GM13977 (cell line): ENCODE measurements around the gene MYOZ3.

Experiments used
- DNase-seq: peaks from one replicate; pipeline ENCODE4 v3.0.0; 2012; ENCODE audit warnings: low spot score
- in situ Hi-C: fragments of 300-500 bp; cut with MboI; formaldehyde crosslinking; loops from one replicate; pipeline ENCODE4 v1.12.0; 2022; ENCODE audit warnings: low sequenced_read_pairs, low pct_unique_long_range_greater_than_20kb, mixed read lengths, inconsistent platforms; ENCODE audit not compliant: unreplicated experiment
- TF ChIP-seq, protein P1 (sequence below): IDR thresholded peaks from 2 replicates; pipeline ENCODE4 v1.5.1; 2012; ENCODE audit warnings: mild to moderate bottlenecking, control low read depth; ENCODE audit not compliant: insufficient read depth; ENCODE audit errors: extremely low read depth, missing control alignments

MYOZ3 gene

DNA sequence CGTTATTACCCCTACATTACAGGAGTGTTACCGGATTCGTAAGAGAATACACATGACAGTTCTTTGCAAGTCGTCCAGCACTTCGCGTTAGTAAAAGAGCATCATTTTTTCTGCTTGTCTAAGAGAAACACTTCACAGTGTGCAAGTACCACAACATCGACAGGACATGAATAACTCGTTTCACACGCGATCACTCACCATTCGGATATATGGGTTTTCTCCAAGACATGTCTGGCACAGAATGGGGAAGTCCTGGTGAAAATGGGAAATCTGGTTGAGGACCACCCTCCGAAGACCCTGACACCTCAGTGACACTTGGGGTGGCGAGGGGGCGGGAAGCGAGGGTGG, 39.2 kb downstream of the MYOZ3 start:
- no peak for DNase-seq
- in situ Hi-C loops, result no loop called here
- TF ChIP-seq, protein P1, sequence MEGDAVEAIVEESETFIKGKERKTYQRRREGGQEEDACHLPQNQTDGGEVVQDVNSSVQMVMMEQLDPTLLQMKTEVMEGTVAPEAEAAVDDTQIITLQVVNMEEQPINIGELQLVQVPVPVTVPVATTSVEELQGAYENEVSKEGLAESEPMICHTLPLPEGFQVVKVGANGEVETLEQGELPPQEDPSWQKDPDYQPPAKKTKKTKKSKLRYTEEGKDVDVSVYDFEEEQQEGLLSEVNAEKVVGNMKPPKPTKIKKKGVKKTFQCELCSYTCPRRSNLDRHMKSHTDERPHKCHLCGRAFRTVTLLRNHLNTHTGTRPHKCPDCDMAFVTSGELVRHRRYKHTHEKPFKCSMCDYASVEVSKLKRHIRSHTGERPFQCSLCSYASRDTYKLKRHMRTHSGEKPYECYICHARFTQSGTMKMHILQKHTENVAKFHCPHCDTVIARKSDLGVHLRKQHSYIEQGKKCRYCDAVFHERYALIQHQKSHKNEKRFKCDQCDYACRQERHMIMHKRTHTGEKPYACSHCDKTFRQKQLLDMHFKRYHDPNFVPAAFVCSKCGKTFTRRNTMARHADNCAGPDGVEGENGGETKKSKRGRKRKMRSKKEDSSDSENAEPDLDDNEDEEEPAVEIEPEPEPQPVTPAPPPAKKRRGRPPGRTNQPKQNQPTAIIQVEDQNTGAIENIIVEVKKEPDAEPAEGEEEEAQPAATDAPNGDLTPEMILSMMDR, result no peak

DNA sequence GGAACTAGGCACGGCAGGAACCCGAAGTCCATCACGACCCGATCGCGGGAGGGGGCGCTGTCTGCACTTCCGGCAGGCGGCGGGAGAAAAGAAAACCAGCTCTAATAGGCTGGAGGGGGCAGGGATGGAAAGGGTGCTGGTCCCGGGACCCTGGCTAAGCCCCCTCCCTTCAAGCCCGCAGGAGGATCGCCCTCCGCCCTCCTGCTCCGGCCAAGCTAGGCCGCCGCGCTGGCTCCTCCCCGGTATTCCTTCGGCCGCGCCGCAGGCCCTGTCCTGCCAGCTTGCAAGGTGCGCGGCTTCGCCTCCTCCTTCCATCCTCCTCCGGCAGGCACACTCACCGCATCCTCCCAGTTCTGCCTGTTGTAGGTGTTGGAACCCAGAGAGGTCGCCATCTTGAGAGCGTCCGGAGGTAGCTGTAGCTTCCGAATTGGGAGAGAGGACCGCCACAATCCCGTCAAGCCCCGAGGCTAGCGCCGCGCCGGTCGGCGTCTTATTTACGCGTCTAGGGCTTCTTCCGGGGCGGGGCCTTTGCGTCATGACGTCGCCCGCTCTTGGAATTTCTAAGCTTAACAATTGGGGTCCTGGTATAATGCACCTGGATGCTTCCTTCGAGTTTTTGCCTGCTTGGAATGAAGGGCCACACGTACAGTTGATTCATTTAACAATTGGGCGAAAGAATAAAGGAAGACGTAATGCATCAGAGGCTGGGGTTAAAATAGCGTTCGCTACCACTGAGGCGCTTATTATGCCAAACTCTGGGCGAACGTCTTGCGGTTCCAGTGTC, 39.7 kb downstream of the MYOZ3 start, which contains the start of gene RBM22:
TSS of gene RBM22 (minus strand) at position 469 of the 784 bp plus-strand sequence. CDS start at position 392, 77 bp downstream.
- peak; percentile 86 for DNase-seq
- TF ChIP-seq, protein P1, result peak; percentile 68
- in situ Hi-C loops, result no loop called here

DNA sequence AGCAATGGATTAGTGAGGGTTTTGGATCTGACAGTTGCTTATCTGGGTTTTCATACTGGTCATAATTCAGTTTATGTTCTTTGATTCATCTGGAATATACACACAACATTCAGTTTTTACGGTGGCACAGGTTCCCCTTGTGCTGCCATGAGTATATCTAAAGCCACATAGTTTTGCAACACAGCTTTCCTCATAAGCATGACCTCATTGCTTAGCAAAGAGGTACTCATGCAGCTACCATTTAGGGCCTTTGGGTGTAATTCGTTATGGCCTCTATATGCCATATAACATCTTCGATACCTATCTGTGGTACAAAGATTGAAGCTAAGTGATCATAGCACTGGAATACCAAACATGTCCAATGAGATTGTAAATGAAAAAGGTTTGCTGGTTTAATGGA, 42.7 kb downstream of the MYOZ3 start:
- DNase-seq, result no peak
- TF ChIP-seq, protein P1, result no peak
- in situ Hi-C loops, result no loop called here

DNA sequence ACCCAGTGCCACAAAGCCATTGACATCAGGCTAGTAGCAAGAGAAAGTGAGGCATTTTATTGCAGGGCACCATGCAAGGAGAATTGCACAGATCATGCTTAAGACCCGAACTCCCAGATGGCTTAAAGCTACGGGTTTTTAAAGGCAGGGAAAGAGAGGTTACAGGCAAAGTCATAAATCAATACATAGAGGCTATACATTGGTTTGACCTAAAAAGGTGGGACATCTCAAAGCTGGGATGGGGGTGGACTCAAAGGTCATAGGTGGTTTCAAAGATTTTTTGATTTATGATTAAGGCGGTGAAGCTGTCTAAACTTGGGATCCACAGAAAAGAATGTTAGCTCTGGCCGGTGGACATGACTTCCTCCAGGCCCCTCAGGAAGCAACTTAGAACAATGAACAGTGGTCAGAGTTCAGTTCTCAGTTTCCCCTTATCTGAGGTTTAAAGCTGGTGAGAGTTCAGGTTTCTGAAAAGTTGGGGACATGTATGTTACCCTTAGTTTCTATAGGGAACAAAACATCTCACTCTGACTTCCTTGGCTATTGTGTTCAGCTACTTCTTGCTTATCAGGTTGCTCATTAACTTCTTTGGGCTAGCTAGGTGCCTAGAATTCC, 45.8 kb downstream of the MYOZ3 start:
- TF ChIP-seq, protein P1, result no peak
- DNase-seq, result no peak
- in situ Hi-C loops, result no loop called here

DNA sequence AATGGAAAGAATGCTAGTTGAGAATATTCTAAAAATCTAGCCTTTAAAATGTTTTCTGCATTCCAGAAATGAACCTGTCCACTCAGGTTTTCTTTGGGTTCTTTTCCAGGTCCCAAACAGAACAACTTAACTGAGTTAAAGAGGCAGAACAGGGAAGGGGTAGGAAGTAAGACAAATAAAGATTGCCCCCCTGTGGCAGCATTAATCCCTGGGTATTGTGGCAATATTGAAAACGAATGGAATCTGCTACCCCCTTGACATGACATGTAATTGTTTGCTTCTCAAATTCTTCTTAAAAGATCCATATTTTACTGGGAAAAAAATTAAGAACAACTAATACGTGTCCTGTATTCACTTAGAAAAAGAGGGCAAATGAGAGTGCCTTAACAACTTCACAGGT, 49.1 kb downstream of the MYOZ3 start:
- DNase-seq, result no peak
- in situ Hi-C loops, result no loop called here
- TF ChIP-seq, protein P1, result no peak

DNA sequence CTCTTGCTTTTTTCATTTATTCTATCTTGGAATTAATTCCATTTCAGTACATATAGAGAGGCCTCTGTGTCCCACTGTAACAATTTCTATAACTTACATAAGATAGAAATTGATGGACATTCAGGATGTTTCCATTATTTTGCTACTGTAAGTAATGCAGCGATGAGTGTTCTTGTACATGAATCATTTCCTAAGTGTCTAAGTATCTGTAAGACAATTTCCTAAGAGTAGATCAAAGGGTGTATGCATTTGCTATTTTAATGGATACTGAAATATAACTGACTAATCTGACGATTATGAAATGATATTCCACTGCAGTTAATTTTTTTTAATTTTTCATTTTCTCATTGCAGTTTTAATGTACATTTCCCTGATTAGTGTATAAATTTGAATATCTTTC, 62.8 kb downstream of the MYOZ3 start:
- TF ChIP-seq, protein P1, result no peak

More for the DNA sequence above, 62.8 kb downstream of the MYOZ3 start:
- in situ Hi-C loops, result no loop called here
- DNase-seq, result no peak
